GM21360 (cell line): Measurements from ENCODE around the gene MOBP.

ENCODE experiments used
- ATAC-seq: cut with Tn5 transposase; IDR thresholded peaks from one replicate; pipeline ENCODE4 v1.9.1; 2021; ENCODE audit warnings: mild to moderate bottlenecking, moderate library complexity; ENCODE audit not compliant: unreplicated experiment

MOBP gene

DNA sequence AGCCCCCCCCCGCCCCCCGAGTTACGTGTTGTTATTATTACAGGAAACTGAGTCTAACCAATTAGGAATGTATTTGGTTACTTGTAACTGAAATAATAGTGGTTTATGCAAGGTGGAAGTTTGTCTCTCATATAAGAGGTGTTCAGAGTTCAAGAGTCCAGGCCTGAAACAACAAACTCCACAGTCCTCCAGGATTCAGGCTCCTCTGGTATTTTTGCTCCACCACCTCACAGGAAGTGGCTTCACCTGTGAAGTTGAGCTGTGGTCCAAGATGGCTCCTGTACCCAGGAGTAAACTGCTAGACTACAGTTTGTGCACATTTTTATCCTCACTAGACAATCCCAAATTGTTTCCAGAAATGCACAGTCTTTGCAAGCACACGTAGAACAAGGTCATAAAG lies 27.3 kb downstream of the MOBP start:
- ATAC-seq: no peak

DNA sequence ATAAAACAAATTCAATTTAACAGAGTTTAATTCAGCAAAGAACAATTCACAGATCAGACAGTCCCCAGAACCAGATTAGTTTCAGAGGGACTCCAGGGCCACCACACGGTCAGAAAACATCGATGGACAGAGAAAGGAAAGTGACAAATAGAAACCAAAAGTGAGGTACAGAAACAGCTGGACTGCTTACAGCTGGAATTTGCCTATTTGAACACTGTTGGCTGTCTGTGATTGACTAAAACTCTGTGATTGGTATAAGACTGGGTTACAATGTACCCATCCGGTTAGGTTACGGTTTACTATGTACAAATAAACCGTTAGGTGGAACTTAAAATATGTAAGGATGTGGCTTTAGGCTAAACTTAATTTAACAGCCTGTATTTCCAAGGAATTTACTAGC lies 30.3 kb downstream of the MOBP start:
- no peak for ATAC-seq

GRCh38 chr3:39499651-39500273 lies 32.3 kb downstream of the MOBP start:
- no peak for ATAC-seq

DNA sequence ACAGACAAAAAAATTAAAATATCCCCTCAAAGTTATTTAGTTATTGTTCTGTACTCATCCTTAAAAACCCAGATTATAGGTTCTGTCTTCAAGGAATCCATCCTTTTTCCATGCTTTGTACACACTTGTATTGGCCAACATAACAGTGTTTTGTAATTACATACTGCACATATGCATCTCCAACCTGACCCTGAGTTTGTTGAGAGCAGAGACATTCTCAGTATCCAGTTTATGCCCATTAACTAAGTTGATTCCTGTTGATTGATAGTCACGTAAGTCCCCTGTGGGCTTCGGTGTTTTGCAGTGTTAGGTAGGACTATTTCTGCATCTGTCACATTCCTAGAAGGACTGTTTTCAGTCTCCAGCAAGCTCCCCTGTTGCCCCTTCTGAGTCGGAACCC lies 33.6 kb downstream of the MOBP start:
- ATAC-seq: no peak

GRCh38 chr3:39501968-39502837 lies 34.7 kb downstream of the MOBP start:
- ATAC-seq: no peak

- ATAC-seq: no peak
These were observed 35.3 kb downstream of the MOBP start for GRCh38 chr3:39502838-39503145.

DNA sequence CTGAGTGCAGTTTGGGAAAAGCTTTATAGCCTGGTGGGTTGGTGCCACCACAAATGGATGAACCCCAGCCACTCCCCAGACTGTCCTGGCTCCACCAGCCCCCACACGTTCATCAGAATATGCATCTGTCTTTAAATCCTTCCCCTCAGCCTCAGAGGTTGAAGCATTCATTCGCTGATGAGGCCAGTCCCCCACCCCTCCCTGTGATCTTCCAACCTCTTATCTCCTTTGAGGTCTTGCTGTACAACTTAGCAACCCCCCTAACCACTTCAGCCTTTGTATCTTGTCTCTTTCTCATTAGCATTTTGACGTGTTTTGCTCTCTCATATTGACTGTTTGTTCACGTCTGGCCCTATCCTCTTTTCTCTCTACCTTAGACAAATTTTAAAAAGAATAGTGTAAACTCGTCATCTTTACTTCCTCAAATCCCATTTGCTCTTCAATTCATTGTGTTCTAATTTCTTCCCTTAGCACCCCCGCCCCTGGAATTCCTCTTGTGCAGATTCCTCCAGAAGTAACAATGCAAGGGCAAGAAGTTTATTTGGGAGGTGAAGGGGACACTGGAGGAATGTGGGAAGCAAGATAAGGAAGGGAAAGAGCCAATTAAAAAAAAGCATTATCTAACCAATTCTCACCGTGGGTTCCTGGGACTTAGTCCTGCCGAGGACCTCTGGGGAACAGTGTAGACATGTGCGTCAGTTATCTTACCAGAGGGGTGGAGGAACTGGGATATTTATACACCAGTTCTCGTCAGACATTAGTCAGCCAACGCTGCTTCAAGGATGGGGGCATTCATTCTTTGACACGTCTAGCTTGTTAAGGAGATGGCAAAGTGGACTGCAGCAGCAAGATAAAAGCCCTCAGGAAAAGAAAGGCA lies 38.6 kb downstream of the MOBP start:
- no peak for ATAC-seq

- no peak for ATAC-seq
These were observed 39.4 kb downstream of the MOBP start for GRCh38 chr3:39506863-39507262.

DNA sequence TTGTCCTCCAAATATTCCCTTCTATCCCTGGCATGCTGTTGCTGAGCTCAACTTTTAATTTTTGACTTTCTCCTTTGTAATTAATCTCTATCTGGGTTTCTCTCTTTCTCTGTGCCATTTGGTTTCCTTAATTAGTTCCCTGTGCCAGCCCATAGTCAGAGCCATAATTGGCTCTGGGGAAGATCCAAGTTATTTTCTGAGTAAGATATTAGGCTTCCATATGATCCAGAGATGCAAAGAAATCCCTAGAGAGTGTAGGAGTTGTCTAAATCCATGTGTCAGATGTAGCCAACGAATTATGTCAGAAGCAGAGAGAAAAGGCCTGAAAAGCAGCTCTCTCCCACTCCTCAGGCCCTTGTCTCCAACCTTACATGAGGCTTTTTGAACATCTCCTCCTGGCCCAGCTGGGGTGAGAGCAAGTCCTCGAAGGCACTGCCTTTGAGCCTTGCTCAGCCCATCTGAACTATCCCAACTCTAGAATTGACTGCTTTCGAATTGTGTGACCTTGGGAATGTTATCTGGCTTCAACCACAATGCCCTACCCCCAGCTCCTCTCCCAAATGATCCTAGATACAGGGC lies 46.4 kb downstream of the MOBP start:
- no peak for ATAC-seq

DNA sequence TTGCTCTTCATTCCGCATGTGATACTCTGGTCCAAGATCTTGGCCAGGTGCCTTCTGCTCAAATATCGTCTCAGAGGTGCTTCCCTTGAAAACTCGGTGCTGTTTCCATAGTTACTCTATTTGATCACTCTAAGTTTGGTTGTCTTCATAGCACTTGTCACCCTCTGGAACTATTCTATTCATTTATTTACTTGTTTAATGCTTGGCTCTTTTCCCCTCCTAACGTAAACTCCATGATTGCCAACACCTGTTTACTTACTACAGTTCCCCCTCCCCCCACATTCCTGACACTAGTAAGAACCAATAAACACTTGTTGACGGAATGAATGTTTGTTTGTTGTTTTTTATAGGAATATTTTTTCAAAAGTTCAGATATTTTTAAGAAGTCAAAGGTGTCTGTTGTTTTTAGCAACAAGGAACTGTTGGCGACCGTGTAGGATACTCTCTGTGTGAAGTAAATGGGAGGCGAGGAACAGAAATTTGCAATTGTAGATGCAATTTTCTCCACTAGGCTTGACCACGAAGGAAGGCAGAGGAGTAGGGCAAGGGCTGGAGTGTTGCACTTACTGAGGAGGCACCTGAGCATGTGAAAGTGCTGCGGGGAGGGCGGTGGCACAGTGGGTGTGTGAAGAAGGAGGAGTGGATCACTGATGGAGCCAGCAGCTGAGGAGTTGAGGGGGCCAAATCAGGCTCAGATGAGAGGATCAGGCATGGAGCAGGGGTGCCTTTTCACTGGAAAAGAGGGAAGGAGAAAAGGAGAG lies 48.4 kb downstream of the MOBP start:
- ATAC-seq: no peak

DNA sequence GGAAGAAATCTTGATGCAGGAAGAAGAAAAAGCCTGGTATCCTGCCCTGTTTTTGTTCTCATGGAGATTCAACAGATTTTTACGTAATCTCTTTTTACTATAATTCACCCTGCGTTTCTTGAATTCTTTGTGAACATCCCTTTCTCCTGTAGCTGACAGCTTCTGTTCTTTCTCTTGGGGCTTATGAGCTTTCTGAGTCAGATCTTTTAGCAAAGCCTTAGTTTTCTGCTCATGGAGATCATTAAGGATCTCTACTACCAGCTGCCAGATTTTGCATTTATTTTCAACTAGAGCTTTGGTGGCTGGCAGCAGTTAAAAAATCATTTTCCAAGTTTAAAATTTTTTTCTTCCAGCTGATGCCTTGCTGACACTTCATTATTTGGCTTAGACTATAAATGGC lies 51.6 kb downstream of the MOBP start:
- no peak for ATAC-seq

DNA sequence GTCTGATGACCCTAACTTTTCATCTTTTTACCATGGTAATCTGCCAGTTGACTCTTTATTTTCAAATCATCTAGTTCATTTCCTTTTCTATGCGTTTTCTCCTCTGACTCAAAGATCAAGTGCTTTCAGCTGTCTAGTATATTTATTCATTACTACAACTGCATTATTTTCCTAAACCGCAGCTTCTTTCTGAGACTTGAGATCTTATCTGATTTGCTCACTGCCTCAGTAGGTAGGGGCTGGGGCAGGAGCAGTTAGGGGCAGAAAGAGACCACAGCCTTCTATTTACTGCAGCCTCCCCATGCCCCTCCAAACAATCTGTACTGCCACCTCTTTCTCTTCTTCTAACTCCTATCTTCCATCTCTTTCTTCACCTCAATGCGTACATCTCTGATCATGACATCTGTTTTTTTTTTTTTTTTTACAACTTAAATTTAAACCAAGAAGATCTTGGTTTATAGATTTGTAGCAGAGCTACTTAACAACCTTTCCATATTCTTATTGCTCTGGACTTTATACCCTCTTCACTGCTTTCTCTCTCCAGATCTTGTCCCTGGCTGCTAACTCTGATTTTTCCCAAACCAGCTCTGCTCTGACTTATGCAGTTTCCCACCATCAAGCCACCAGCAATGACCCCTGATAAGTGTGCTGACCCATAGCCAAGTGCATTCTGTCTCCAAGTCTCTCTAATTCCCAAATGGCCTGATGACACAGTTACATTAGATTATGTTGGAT lies 52.2 kb downstream of the MOBP start:
- no peak for ATAC-seq

DNA sequence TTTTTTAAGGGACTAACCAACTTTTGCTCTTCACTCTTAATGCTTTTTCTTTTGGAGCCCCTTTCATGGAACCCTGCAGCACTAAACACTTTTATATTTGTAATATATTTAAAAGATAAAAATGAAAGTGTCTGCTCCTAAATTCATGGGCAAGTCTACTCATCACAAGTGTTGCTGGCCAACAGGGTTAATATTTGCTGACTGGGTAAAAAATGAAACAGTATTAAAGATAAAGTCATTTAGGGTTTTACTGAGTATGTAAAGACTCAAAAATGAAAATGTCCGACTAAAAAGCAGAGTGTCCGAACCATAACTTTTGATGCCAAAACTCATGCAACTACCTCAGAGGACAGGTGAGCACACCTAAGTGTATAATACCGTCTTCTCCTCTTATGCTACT lies 54.0 kb downstream of the MOBP start:
- ATAC-seq: no peak

DNA sequence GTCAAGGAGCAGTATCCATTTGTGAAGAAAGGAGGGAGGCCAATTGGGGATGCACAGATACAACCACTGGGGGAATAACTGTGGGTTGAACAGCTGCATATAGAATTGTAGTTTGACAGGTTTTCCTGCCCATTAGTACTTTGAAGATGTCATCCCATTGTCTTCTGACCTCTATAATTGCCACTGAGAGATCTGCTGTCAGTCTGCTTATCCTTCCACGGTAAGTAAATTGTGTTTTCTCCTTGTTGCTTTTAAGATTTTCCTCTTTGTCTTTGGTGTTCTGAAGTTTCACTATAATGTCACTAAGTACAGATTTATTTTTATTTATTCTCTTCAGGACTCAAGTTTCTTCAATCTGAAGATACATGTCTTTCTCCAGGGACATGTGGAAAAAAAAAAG lies 56.6 kb downstream of the MOBP start:
- no peak for ATAC-seq

- ATAC-seq: no peak
These were observed 61.4 kb downstream of the MOBP start for GRCh38 chr3:39528844-39529243.

GRCh38 chr3:39529577-39529976 lies 62.1 kb downstream of the MOBP start:
- ATAC-seq: no peak

- ATAC-seq: no peak
These were observed 63.6 kb downstream of the MOBP start for GRCh38 chr3:39531066-39531465.

GRCh38 chr3:39531665-39532064 lies 64.2 kb downstream of the MOBP start:
- ATAC-seq: no peak

GRCh38 chr3:39532777-39533176 lies 65.3 kb downstream of the MOBP start:
- no peak for ATAC-seq

DNA sequence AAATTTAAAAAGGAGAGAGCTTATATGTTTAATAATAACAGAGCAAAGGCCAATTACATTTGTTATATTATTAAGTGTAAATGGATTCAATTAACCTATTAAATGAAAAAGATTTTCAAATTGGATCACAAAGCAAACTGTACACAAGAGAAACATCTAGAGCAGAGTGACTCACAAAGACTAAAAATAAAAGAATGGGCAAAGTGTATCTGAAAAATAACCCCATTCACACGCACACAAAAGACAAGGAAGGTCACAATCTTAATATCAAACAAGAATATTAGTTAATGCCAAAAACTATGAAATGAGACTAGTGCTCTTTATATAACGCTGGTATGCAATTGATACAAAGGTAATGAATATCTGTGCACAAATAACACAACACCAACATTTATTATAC lies 65.7 kb downstream of the MOBP start:
- no peak for ATAC-seq
